ENCODE measurements around the gene KRTAP10-12.

- no peak for TF ChIP-seq CTCF (IDR thresholded peaks at IDR 0.05)
- no peak for TF ChIP-seq EP300 (IDR thresholded peaks at IDR 0.05)
Observed at GRCh38 chr21:44670642-44671432, 26.1 kb upstream of the KRTAP10-12 start.
